Kidney (tissue), 14 donors: Measurements from ENCODE around the gene HAND1. TPM values are rescaled to one million over a fixed set of nuclear protein-coding genes. Genes with fewer than 3 reads are reported as not detected.

Source experiments
- DNase-seq, 5 donors: peaks; one replicate each; pipeline ENCODE4 v3.0.0-alpha.2; 2013 to 2020
- FAIRE-seq: peaks from 2 replicates; lab custom pipeline; 2012; peaks lifted over from hg19 to GRCh38; lab: Jason Lieb, UNC
- H3K27ac ChIP-seq, 2 donors: one replicate each; pipeline ENCODE4 v1.7.0; 2013; ENCODE audit warnings: low read depth in 2 of 2, low read length in 2 of 2, inconsistent platforms in 1 of 2
- H3K27me3 ChIP-seq: one replicate; pipeline ENCODE4 v1.7.1; 2013; ENCODE audit warnings: low read length, inconsistent platforms; ENCODE audit not compliant: control insufficient read depth, insufficient read depth
- H3K36me3 ChIP-seq, 3 donors: one replicate each; pipeline versions ENCODE4 v1.7.0 to v1.7.1; 2013; ENCODE audit warnings: low read length in 3 of 3, control low read depth in 1 of 3, inconsistent platforms in 1 of 3; ENCODE audit not compliant: insufficient read depth in 3 of 3, control insufficient read depth in 2 of 3
- H3K4me1 ChIP-seq, 3 donors: one replicate each; pipeline versions ENCODE4 v1.7.0 to v1.7.1; 2013; ENCODE audit warnings: low read length in 3 of 3, inconsistent platforms in 1 of 3, low read depth in 1 of 3; ENCODE audit not compliant: control insufficient read depth in 2 of 3, insufficient read depth in 2 of 3
- H3K4me3 ChIP-seq, 3 donors: one replicate each; pipeline versions ENCODE4 v1.7.0 to v1.8.1; 2013; ENCODE audit warnings: low read length in 3 of 3, control low read depth in 1 of 3, inconsistent platforms in 1 of 3
- H3K9ac ChIP-seq, 3 donors: one replicate each; pipeline versions ENCODE4 v1.7.0 to v1.7.1; 2013; ENCODE audit warnings: low read length in 3 of 3, control low read depth in 1 of 3, inconsistent platforms in 1 of 3
- H3K9me3 ChIP-seq, 3 donors: one replicate each; pipeline versions ENCODE4 v1.7.0 to v1.7.1; 2013; ENCODE audit warnings: low read length in 3 of 3, control low read depth in 1 of 3, inconsistent platforms in 1 of 3; ENCODE audit not compliant: control insufficient read depth in 2 of 3, insufficient read depth in 1 of 3
- intact Hi-C: fragments of 100-400 bp; cut with DNase I; formaldehyde crosslinking; loops from one replicate; pipeline ENCODE4 v1.11.1; 2022
- polyA plus RNA-seq: library from polyadenylated mRNA; stranded (reverse); fragments of 350-450 nt; fragmentation: Illumina TruSeq; extraction: RNeasy Lipid Tissue Mini Kit (QIAGEN cat#74804); gene quantifications from one replicate; pipeline ENCODE4 v1.2.3, GENCODE V29; 2014; ENCODE audit warnings: low read depth, low replicate concordance; ENCODE audit not compliant: insufficient read depth
- total RNA-seq: library from RNA; stranded (reverse); fragmentation: NEBNext Ultra II Directional; extraction: Animal tissue kit (Norgen Biotek cat#: 25700); gene quantifications from one replicate; pipeline ENCODE4 v1.2.1, GENCODE V29; 2021
- TF ChIP-seq, protein P1 (sequence below): IDR thresholded peaks from 3 replicates; pipeline ENCODE4 v1.5.1; 2012; ENCODE audit warnings: mild to moderate bottlenecking, moderate library complexity, borderline replicate concordance; ENCODE audit not compliant: insufficient read depth; ENCODE audit errors: extremely low read depth
- donor health status: control.
- donor health status: control.
- donor health status: control.
- donor health status: control.
- donor health status: control.
- donor health status: DM: yes; HTN: yes; CAD: no.
- donor health status: Normal renal cell carcinoma (clear cell type).

Gene HAND1
- total and polyA plus RNA-seq, 2 donors from 2014 or later, result not detected

GRCh38 chr5:154524181-154524580, 46.2 kb upstream of the HAND1 start:
- FAIRE-seq, result no peak
- Histone ChIP-seq H3K27me3 (no peaks in the 10 kb centered on the region), H3K4me3 (no peak overlapping the region), H3K27ac (no peak overlapping the region), H3K9ac (no peak overlapping the region), H3K36me3 (no peaks in the 10 kb centered on the region), H3K9me3 (no peaks in the 10 kb centered on the region), H3K4me1 (peaks cover 0 to 2% (median 0%) of the 10 kb centered on the region in 3 donors)
- no peak for DNase-seq
- TF ChIP-seq, protein P1, sequence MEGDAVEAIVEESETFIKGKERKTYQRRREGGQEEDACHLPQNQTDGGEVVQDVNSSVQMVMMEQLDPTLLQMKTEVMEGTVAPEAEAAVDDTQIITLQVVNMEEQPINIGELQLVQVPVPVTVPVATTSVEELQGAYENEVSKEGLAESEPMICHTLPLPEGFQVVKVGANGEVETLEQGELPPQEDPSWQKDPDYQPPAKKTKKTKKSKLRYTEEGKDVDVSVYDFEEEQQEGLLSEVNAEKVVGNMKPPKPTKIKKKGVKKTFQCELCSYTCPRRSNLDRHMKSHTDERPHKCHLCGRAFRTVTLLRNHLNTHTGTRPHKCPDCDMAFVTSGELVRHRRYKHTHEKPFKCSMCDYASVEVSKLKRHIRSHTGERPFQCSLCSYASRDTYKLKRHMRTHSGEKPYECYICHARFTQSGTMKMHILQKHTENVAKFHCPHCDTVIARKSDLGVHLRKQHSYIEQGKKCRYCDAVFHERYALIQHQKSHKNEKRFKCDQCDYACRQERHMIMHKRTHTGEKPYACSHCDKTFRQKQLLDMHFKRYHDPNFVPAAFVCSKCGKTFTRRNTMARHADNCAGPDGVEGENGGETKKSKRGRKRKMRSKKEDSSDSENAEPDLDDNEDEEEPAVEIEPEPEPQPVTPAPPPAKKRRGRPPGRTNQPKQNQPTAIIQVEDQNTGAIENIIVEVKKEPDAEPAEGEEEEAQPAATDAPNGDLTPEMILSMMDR, result no peak
- intact Hi-C loops, result no loop called here

DNA sequence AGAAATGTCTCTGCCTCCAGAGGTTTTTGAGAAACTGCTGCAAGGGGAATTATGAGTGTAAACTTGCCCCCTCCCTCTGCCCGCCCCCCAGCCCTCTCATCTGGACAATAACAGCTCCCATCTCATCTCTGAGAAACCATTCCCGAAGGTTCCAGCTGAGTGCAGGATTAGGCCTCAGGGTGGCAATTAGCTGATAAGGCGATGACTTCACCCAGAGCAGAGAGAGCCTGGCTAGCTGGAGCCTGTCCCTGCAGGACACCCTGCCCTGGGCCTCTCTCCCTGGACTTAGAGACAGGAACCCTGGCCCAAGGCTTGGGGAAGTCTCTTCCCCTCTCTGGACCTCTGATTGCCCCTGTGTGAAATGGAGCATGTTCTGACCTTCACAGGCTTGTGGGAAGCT, 45.7 kb upstream of the HAND1 start:
- no peak overlapping the region for H3K4me3 ChIP-seq
- DNase-seq, result peak in 4 of 5 donors; percentile 29 to 64 (median 48)
- TF ChIP-seq, protein P1, result no peak
- peaks cover 0 to 2% (median 0%) of the 10 kb centered on the region in 3 donors for H3K4me1 ChIP-seq
- H3K27me3 ChIP-seq, result no peaks in the 10 kb centered on the region
- H3K27ac ChIP-seq, result no peak overlapping the region
- intact Hi-C loops, result no loop called here
- no peaks in the 10 kb centered on the region for H3K9me3 ChIP-seq
- FAIRE-seq, result no peak
- H3K36me3 ChIP-seq, result no peaks in the 10 kb centered on the region
- no peak overlapping the region for H3K9ac ChIP-seq

- H3K4me1 ChIP-seq, result peaks cover 0 to 2% (median 0%) of the 10 kb centered on the region in 3 donors
- H3K27me3 ChIP-seq, result no peaks in the 10 kb centered on the region
- TF ChIP-seq, protein P1, result no peak
- intact Hi-C loops, result no loop called here
- no peak for DNase-seq
- H3K27ac ChIP-seq, result no peak overlapping the region
- FAIRE-seq, result no peak
- H3K9ac ChIP-seq, result no peak overlapping the region
- H3K9me3 ChIP-seq, result no peaks in the 10 kb centered on the region
- H3K4me3 ChIP-seq, result no peak overlapping the region
- H3K36me3 ChIP-seq, result no peaks in the 10 kb centered on the region
Observed at GRCh38 chr5:154523104-154523503, 45.1 kb upstream of the HAND1 start.

DNA sequence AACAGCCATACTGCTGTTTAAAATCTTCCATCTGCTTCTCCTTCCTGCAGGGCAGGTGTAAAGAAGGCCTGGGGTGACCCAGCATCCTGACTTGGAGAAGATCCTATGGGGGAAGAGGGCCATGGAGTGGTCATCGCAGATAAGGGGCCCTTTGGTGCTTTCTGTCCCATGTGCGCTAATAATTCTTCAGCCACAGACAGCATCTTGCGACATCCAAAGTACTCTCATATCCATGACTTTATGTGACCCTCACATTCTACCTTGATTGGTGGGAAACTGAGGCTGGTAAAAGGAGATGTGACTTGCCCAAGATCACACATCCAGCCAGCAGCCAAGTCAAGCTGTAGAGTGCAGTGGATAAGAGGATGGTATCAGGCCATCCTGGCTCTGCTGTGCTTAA, 44.3 kb upstream of the HAND1 start:
- H3K9me3 ChIP-seq, result no peaks in the 10 kb centered on the region
- FAIRE-seq (no peak), DNase-seq (no peak)
- H3K27ac ChIP-seq, result no peak overlapping the region
- TF ChIP-seq, protein P1, result no peak
- no peaks in the 10 kb centered on the region for H3K27me3 ChIP-seq
- H3K9ac ChIP-seq, result no peak overlapping the region
- intact Hi-C loops, result no loop called here
- no peaks in the 10 kb centered on the region for H3K36me3 ChIP-seq
- H3K4me3 ChIP-seq, result no peak overlapping the region
- peaks cover 0 to 2% (median 0%) of the 10 kb centered on the region in 3 donors for H3K4me1 ChIP-seq
